PC-9 (cell line): ENCODE data around the gene SAMD5.

Source experiments
- CTCF ChIP-seq: fragments of 200-600 bp; sonication (generic); conservative IDR thresholded peaks from 2 replicates; pipeline ENCODE4 v1.6.1; 2017; ENCODE audit warnings: mixed run types, antibody characterized with exemption, mild to moderate bottlenecking, moderate library complexity
- EZH2 ChIP-seq: fragments of 200-600 bp; sonication (generic); IDR thresholded peaks from 2 replicates; pipeline ENCODE4 v1.8.0; 2017; ENCODE audit warnings: antibody characterized with exemption, low read depth

- no peak for TF ChIP-seq EZH2
- TF ChIP-seq CTCF: no peak
These were observed 79.4 kb downstream of the SAMD5 start for GRCh38 chr6:147587907-147588306.
